Measurements from ENCODE around the gene NCOA5. TPM values are rescaled to one million over a fixed set of nuclear protein-coding genes. Genes with fewer than 3 reads are reported as not detected.

Gene NCOA5
- polyA plus RNA-seq, 1 experiment, result 19.0 TPM

DNA sequence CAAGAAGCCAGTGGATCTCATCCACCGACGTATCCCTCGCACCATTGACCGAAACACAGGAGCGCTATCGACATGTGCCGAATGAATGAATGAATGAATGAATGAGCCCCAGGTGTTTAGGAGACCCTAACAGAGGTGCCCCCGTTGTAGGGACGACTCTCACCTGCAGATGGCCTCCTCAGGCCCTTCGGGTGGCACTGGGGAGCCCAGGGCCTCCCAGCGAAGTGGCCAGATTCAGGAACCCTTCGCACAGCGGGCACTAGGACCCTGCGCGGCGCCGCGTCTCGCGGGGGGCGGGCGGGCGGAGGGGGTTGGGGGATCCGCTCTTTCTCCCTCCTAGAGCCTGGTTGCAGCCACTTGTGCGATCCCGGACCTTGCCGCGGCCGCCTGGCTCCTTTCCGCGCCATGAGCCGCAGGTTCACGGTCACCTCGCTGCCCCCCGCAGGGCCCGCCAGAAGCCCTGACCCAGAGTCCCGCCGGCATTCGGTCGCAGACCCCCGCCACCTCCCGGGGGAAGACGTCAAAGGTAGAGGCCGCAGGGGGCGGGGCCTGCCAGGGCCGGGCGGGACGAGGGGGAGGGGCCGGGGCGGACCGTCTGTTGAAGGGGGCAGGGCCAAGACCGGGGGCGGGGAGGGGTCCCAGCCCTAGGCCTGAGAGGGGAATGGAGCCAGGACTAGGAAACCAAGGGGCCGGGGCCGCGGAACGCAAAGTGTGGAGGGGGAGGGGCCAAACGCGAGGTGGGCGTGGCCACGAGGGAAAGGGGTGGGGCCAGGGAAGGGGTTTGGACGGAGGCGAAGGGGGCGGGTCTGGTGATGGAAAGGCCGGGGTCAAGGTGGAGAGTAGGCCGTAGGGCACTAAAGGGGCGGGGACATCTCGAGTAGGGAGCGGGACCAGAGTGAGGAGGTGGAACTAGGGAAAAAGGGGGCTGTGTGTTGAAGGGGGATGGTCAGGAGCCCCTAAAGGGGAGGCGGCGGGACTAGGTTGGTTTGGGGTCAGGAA, 68.1 kb downstream of the NCOA5 start:
- POLR2A ChIA-PET, result no interaction called here
- DNase-seq (ENCODE audit: low read depth), result no peak
- CTCF ChIA-PET, result interaction anchor here (0.6 to 2.4 kb wide), 21 partner anchors 7 to 416 kb away, joined by 3 to 16 read pairs (median 4); no protein-coding TSS in a partner anchor
- Histone ChIP-seq H3K36me3 (ENCODE audit: control insufficient read depth, insufficient read depth, low read length) (no peaks in the 10 kb centered on the region), H3K27me3 (ENCODE audit: control insufficient read depth, insufficient read depth, low read length) (peaks cover 9% of the 10 kb centered on the region), H3K4me3 (ENCODE audit: low read depth, low read length) (peak overlapping the region; percentile 38)
- TF ChIP-seq, protein P1, sequence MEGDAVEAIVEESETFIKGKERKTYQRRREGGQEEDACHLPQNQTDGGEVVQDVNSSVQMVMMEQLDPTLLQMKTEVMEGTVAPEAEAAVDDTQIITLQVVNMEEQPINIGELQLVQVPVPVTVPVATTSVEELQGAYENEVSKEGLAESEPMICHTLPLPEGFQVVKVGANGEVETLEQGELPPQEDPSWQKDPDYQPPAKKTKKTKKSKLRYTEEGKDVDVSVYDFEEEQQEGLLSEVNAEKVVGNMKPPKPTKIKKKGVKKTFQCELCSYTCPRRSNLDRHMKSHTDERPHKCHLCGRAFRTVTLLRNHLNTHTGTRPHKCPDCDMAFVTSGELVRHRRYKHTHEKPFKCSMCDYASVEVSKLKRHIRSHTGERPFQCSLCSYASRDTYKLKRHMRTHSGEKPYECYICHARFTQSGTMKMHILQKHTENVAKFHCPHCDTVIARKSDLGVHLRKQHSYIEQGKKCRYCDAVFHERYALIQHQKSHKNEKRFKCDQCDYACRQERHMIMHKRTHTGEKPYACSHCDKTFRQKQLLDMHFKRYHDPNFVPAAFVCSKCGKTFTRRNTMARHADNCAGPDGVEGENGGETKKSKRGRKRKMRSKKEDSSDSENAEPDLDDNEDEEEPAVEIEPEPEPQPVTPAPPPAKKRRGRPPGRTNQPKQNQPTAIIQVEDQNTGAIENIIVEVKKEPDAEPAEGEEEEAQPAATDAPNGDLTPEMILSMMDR (IDR thresholded peaks at IDR 0.05; ENCODE audit: insufficient read depth, low read depth, low read length), result no peak

DNA sequence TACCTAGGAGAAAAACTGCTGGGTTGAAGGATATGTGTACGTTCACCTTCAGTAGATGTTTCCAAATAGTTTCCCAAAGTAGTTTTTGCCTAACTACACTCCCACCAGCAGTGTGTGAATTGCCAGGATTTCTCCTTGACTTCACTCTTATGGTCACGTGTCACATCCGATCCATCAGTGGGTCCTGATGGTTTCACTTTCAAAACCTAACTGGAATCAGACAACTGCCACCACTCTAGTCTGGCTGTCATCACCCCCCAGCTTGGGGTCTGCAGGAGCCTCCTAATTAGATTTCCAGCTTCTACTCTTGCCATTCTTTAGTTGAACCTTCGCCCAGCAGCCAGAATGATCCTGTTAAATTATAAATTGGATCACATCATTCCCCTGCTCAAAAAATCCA, 69.2 kb downstream of the NCOA5 start:
- TF ChIP-seq, protein P1 (IDR thresholded peaks at IDR 0.05; ENCODE audit: insufficient read depth, low read depth, low read length), result no peak
- peaks cover 9% of the 10 kb centered on the region for H3K27me3 ChIP-seq (ENCODE audit: control insufficient read depth, insufficient read depth, low read length)
- POLR2A ChIA-PET, result no interaction called here

DNA sequence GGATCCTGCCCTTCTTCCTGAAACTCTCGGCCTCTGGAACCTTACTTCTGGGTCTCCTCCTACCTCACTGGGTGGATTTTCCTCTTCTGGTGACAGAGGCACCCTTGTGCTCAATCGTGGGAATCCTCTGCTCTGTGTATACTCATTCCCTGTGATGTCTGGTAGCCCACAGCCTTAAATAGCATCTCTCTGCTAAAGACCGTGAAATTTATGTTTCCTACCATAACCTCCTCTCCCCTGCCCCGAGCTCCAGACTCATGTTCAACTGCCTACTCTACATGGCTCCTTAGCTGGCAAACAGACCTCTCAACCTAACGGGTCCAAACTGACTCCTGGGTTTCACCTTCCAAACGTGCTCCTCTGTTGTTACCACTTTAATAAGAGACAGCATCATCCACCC, 71.2 kb downstream of the NCOA5 start:
- Histone ChIP-seq H3K27me3 (ENCODE audit: control insufficient read depth, insufficient read depth, low read length) (peaks cover 11% of the 10 kb centered on the region), H3K4me3 (ENCODE audit: low read depth, low read length) (no peak overlapping the region), H3K36me3 (ENCODE audit: control insufficient read depth, insufficient read depth, low read length) (no peaks in the 10 kb centered on the region)
- TF ChIP-seq, protein P1 (IDR thresholded peaks at IDR 0.05; ENCODE audit: insufficient read depth, low read depth, low read length), result no peak
- POLR2A ChIA-PET, result no interaction called here
- CTCF ChIA-PET, result interaction anchor here (0.6 to 1.6 kb wide), 3 partner anchors 31 to 330 kb away, joined by 3 to 5 read pairs (median 4); no protein-coding TSS in a partner anchor
- no peak for DNase-seq (ENCODE audit: low read depth)

More for the DNA sequence above, 69.2 kb downstream of the NCOA5 start:
- Histone ChIP-seq H3K36me3 (ENCODE audit: control insufficient read depth, insufficient read depth, low read length) (no peaks in the 10 kb centered on the region), H3K4me3 (ENCODE audit: low read depth, low read length) (no peak overlapping the region)
- CTCF ChIA-PET, result no interaction called here
- DNase-seq (ENCODE audit: low read depth), result no peak

DNA sequence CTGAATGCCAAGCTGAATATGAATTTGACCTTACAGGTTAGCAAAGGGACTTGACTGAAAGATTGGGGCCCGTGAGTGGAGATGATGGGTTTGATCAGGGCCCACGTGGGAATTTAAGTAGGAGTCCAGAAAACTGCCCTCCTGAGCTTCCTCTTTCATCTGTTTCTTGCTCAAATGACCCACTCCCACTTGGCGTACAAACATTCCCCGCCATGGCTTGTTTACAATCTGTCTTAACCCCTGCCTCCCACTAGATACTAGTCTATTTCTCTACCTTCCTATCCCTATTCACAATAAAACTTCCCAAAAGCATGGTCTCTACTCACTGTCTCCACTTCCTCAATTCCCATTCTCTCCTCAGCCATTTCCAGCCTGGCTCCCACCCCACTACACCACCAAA, 71.7 kb downstream of the NCOA5 start:
- no peak for DNase-seq (ENCODE audit: low read depth)
- CTCF ChIA-PET, result interaction anchor here (0.6 to 1.6 kb wide), 3 partner anchors 31 to 331 kb away, joined by 3 to 5 read pairs (median 4); no protein-coding TSS in a partner anchor
- TF ChIP-seq, protein P1 (IDR thresholded peaks at IDR 0.05; ENCODE audit: insufficient read depth, low read depth, low read length), result no peak
- no peaks in the 10 kb centered on the region for H3K36me3 ChIP-seq (ENCODE audit: control insufficient read depth, insufficient read depth, low read length)
- H3K27me3 ChIP-seq (ENCODE audit: control insufficient read depth, insufficient read depth, low read length), result peaks cover 13% of the 10 kb centered on the region
- POLR2A ChIA-PET, result no interaction called here
- H3K4me3 ChIP-seq (ENCODE audit: low read depth, low read length), result no peak overlapping the region

DNA sequence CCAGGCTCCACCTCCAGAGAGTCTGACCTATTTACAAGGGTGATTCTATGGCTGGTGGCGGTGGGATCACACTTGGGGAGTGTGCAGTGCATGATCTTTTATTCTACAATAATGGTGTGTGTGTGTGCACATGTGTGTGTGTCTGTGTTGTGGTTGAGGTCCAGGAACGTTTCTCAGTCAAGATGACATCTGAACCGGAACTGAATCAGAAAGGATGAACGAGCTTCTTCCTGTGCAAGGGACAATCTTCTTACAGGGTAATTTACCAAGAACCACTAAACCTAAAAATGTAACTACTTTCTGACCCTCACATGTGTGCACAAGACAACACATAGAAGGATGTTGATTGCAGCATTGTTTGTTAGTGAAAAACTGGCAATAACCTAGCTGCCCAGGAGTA, 72.5 kb downstream of the NCOA5 start:
- no peaks in the 10 kb centered on the region for H3K36me3 ChIP-seq (ENCODE audit: control insufficient read depth, insufficient read depth, low read length)
- ChIA-PET POLR2A (no interaction called here), CTCF (interaction anchor here (0.6 to 1.6 kb wide), 3 partner anchors 30 to 515 kb away, joined by 4 to 5 read pairs (median 4); no protein-coding TSS in a partner anchor)
- no peak for DNase-seq (ENCODE audit: low read depth)
- no peak overlapping the region for H3K4me3 ChIP-seq (ENCODE audit: low read depth, low read length)
- TF ChIP-seq, protein P1 (IDR thresholded peaks at IDR 0.05; ENCODE audit: insufficient read depth, low read depth, low read length), result no peak
- peaks cover 20% of the 10 kb centered on the region for H3K27me3 ChIP-seq (ENCODE audit: control insufficient read depth, insufficient read depth, low read length)

All from BJ (cell line).